Breast epithelium (tissue), 3 donors: ENCODE measurements around the gene ANLN.

Experiments
- CTCF ChIP-seq, 3 donors: fragments of 450-650 bp; IDR thresholded peaks; one replicate each; pipeline ENCODE4 v1.5.1; 2016 to 2017; ENCODE audit warnings: antibody characterized with exemption in 3 of 3, mild to moderate bottlenecking in 3 of 3, moderate library complexity in 3 of 3
- POLR2A ChIP-seq: fragments of 450-650 bp; IDR thresholded peaks from one replicate; pipeline ENCODE4 v1.6.1; 2016; ENCODE audit warnings: antibody characterized with exemption, mild to moderate bottlenecking, moderate library complexity
- POLR2AphosphoS5 ChIP-seq, 3 donors: sonication (generic); formaldehyde crosslinking; IDR thresholded peaks; one replicate each; pipeline ENCODE4 v1.6.1; 2017; ENCODE audit warnings: antibody characterized with exemption in 3 of 3

GRCh38 chr7:36406156-36406555 lies 16.5 kb downstream of the ANLN start:
- TF ChIP-seq POLR2A (no peak), CTCF (IDR thresholded peaks at IDR 0.05) (no peak), POLR2AphosphoS5 (IDR thresholded peaks at IDR 0.05) (no peak)
